Loucy (cell line): ENCODE data around the gene CDA.

Source experiments
- EZH2phosphoT487 ChIP-seq: fragments of 200-600 bp; IDR thresholded peaks from 2 replicates; pipeline ENCODE4 v1.6.1; 2018; ENCODE audit warnings: antibody characterized with exemption, mild to moderate bottlenecking, moderate library complexity, borderline replicate concordance
- TF ChIP-seq, protein P1 (sequence below): fragments of 200-600 bp; sonication (generic); conservative IDR thresholded peaks from 2 replicates; pipeline ENCODE4 v1.5.1; 2014; ENCODE audit warnings: mild to moderate bottlenecking, antibody characterized with exemption, low read length

DNA sequence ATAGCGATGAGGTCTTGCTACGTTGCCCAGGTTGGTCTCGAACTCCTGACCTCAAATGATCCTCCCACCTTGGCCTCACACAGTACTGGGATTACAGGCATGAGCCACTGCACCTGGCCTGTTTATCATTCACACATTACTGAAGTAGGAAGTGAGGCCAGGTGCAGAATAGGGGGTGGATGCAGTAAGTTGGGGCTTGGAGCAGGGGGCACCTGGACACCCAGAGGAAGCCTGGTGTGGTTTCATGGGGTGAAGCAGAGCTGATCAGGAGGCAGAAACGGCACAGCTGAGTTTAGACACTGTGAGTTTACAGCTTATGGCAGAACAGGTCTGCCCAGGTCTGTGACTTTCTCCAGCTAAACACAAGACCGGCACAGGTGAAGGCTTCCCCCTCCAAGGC is 4.9 kb downstream of the CDA start:
- TF ChIP-seq, protein P1, sequence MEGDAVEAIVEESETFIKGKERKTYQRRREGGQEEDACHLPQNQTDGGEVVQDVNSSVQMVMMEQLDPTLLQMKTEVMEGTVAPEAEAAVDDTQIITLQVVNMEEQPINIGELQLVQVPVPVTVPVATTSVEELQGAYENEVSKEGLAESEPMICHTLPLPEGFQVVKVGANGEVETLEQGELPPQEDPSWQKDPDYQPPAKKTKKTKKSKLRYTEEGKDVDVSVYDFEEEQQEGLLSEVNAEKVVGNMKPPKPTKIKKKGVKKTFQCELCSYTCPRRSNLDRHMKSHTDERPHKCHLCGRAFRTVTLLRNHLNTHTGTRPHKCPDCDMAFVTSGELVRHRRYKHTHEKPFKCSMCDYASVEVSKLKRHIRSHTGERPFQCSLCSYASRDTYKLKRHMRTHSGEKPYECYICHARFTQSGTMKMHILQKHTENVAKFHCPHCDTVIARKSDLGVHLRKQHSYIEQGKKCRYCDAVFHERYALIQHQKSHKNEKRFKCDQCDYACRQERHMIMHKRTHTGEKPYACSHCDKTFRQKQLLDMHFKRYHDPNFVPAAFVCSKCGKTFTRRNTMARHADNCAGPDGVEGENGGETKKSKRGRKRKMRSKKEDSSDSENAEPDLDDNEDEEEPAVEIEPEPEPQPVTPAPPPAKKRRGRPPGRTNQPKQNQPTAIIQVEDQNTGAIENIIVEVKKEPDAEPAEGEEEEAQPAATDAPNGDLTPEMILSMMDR = no peak
- TF ChIP-seq EZH2phosphoT487 = no peak
